HEK293 (cell line): ENCODE results near the gene ADAMTS8.

ENCODE experiments used
- CTCF ChIA-PET: fragments of 350-600 bp; formaldehyde crosslinking; extraction: SDS; loops from one replicate; lab custom pipeline; 2021; ENCODE audit warnings: antibody characterized with exemption; lab: Yijun Ruan, JAX
- POLR2A ChIA-PET: fragments of 300-600 bp; formaldehyde crosslinking; extraction: SDS; loops from one replicate; lab custom pipeline; 2020; ENCODE audit warnings: antibody characterized with exemption, inconsistent platforms; lab: Yijun Ruan, JAX
- H3K27ac ChIP-seq: fragments of 200-500 bp; sonication (Bioruptor generic); 2 replicates; pipeline ENCODE4 v1.5.1; 2014; ENCODE audit warnings: low read depth, low read length, control low read depth, inconsistent platforms; ENCODE audit errors: extremely low read depth
- H3K36me3 ChIP-seq, 2 experiments: fragments of 200-500 bp in 1 of 2; sonication (Bioruptor generic) in 1 of 2; 1 replicate in 1 of 2; 2 replicates in 1 of 2; pipeline ENCODE4 v1.5.1; 2014 to 2017; ENCODE audit warnings: inconsistent platforms in 2 of 2, low read length in 2 of 2; ENCODE audit not compliant: control insufficient read depth in 2 of 2, insufficient read depth in 1 of 2
- H3K4me1 ChIP-seq: fragments of 200-500 bp; sonication (Bioruptor generic); 2 replicates; pipeline ENCODE4 v1.5.1; 2014; ENCODE audit warnings: mild to moderate bottlenecking, low read length, inconsistent platforms; ENCODE audit not compliant: control insufficient read depth, insufficient read depth
- H3K4me3 ChIP-seq: 2 replicates; pipeline ENCODE4 v1.5.1; 2011; ENCODE audit warnings: low read depth, mild to moderate bottlenecking, control low read depth, low read length, moderate library complexity
- H3K9me3 ChIP-seq: fragments of 200-500 bp; sonication (Bioruptor generic); 2 replicates; pipeline ENCODE4 v1.5.1; 2014; ENCODE audit warnings: low read depth, low read length, inconsistent platforms; ENCODE audit not compliant: control insufficient read depth, insufficient read depth
- FEZF1 ChIP-seq: fragments of 450-650 bp; formaldehyde crosslinking; IDR thresholded peaks from 2 replicates; pipeline ENCODE4 v1.5.1; 2016; ENCODE audit warnings: missing biosample characterization, missing genetic modification characterization
- KLF1 ChIP-seq: fragments of 450-650 bp; formaldehyde crosslinking; IDR thresholded peaks from 2 replicates; pipeline ENCODE4 v1.5.1; 2016; ENCODE audit warnings: missing biosample characterization, missing genetic modification characterization
- MZF1 ChIP-seq: fragments of 450-650 bp; formaldehyde crosslinking; IDR thresholded peaks from 2 replicates; pipeline ENCODE4 v1.5.1; 2017; ENCODE audit warnings: missing biosample characterization, missing genetic modification characterization, borderline replicate concordance
- YY2 ChIP-seq: fragments of 450-650 bp; formaldehyde crosslinking; IDR thresholded peaks from 2 replicates; pipeline ENCODE4 v1.5.1; 2016; ENCODE audit warnings: missing biosample characterization, missing genetic modification characterization
- ZNF24 ChIP-seq: fragments of 450-650 bp; formaldehyde crosslinking; IDR thresholded peaks from 2 replicates; pipeline ENCODE4 v1.5.1; 2016; ENCODE audit warnings: missing biosample characterization, missing genetic modification characterization
- ZNF324 ChIP-seq: fragments of 450-650 bp; formaldehyde crosslinking; IDR thresholded peaks from 2 replicates; pipeline ENCODE4 v1.5.1; 2016; ENCODE audit warnings: missing biosample characterization, missing genetic modification characterization
- ZNF341 ChIP-seq: fragments of 450-650 bp; formaldehyde crosslinking; IDR thresholded peaks from 2 replicates; pipeline ENCODE4; 2016; ENCODE audit warnings: low read depth, missing biosample characterization, missing genetic modification characterization
- ZNF366 ChIP-seq: fragments of 450-650 bp; formaldehyde crosslinking; conservative IDR thresholded peaks from 2 replicates; pipeline ENCODE4 v1.5.1; 2016; ENCODE audit warnings: missing biosample characterization, missing genetic modification characterization
- ZNF510 ChIP-seq: fragments of 450-650 bp; formaldehyde crosslinking; IDR thresholded peaks from 2 replicates; pipeline ENCODE4 v1.5.1; 2018; ENCODE audit warnings: mild to moderate bottlenecking, missing genetic modification characterization, missing biosample characterization; ENCODE audit not compliant: insufficient replicate concordance
- ZNF558 ChIP-seq: fragments of 450-650 bp; formaldehyde crosslinking; IDR thresholded peaks from 2 replicates; pipeline ENCODE4 v1.5.1; 2016; ENCODE audit warnings: missing biosample characterization, missing genetic modification characterization
- ZNF560 ChIP-seq: fragments of 450-650 bp; formaldehyde crosslinking; IDR thresholded peaks from 2 replicates; pipeline ENCODE4 v1.5.1; 2017; ENCODE audit warnings: missing biosample characterization, missing genetic modification characterization, borderline replicate concordance
- ZNF561 ChIP-seq: fragments of 450-650 bp; IDR thresholded peaks from 2 replicates; pipeline ENCODE4 v1.5.1; 2018; ENCODE audit warnings: missing biosample characterization, missing genetic modification characterization, borderline replicate concordance
- ZNF626 ChIP-seq: fragments of 450-650 bp; sonication (Bioruptor Pico); formaldehyde crosslinking; IDR thresholded peaks from 2 replicates; pipeline ENCODE4 v1.5.1; 2018; ENCODE audit warnings: missing biosample characterization, missing genetic modification characterization, inconsistent platforms
- ZNF654 ChIP-seq: fragments of 450-650 bp; formaldehyde crosslinking; IDR thresholded peaks from 2 replicates; pipeline ENCODE4 v1.5.1; 2016; ENCODE audit warnings: low read depth, missing biosample characterization, missing genetic modification characterization
- ZNF747 ChIP-seq: fragments of 450-650 bp; formaldehyde crosslinking; IDR thresholded peaks from 2 replicates; pipeline ENCODE4 v1.5.1; 2016; ENCODE audit warnings: missing biosample characterization, missing genetic modification characterization
- TF ChIP-seq, protein P1 (sequence below): fragments of 450-650 bp; formaldehyde crosslinking; IDR thresholded peaks from 2 replicates; pipeline ENCODE4 v1.5.1; 2016; ENCODE audit warnings: missing biosample characterization, missing genetic modification characterization
- TF ChIP-seq, protein P2 (sequence below): fragments of 450-650 bp; formaldehyde crosslinking; IDR thresholded peaks from 2 replicates; pipeline ENCODE4 v1.5.1; 2017; ENCODE audit warnings: missing biosample characterization, missing genetic modification characterization
- TF ChIP-seq, protein P3 (sequence below): fragments of 450-650 bp; formaldehyde crosslinking; conservative IDR thresholded peaks from 2 replicates; pipeline ENCODE4 v1.5.1; 2016; ENCODE audit warnings: low read depth, missing biosample characterization, missing genetic modification characterization

ADAMTS8 gene

DNA sequence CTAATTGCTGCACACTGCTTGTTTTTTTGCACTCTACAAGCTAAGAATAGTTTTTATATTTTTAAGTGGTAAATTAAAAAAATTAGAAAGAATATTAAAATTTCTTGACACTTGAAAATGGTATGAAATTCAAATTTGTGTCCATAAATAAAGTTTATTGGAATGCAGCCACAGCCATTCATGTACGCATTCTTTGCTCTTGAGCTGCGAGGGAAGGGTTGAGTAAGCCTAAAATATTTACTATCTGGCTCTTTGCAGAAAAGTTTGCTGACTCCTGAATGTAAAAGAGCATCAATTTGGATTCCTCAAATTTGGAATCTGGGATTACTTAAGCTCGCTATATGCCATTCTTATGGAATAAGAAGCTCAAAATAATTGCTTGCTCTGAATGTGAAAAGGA is 3.4 kb upstream of the ADAMTS8 start:
- no peaks in the 10 kb centered on the region; the same call in 1 of the 2 replicates for H3K4me1 ChIP-seq
- H3K9me3 ChIP-seq = no peaks in the 10 kb centered on the region
- TF ChIP-seq ZNF510 (tag by site-specific recombination) (no peak), ZNF24 (tag by site-specific recombination) (no peak), ZNF341 (tag by site-specific recombination) (no peak), FEZF1 (tag by site-specific recombination) (no peak)
- H3K4me3 ChIP-seq = no peak overlapping the region
- CTCF ChIA-PET = interaction anchor here (0.5 to 11.6 kb wide), 33 partner anchors 10 to 814 kb away, joined by 3 to 408 read pairs (median 4); no protein-coding TSS in a partner anchor
- no peaks in the 10 kb centered on the region for H3K36me3 ChIP-seq
- POLR2A ChIA-PET = interaction anchor here (0.6 to 1.3 kb wide), 4 partner anchors 17 to 463 kb away, joined by 3 to 8 read pairs (median 3); partner anchors contain the start of gene ADAMTS15
- no peak overlapping the region for H3K27ac ChIP-seq

DNA sequence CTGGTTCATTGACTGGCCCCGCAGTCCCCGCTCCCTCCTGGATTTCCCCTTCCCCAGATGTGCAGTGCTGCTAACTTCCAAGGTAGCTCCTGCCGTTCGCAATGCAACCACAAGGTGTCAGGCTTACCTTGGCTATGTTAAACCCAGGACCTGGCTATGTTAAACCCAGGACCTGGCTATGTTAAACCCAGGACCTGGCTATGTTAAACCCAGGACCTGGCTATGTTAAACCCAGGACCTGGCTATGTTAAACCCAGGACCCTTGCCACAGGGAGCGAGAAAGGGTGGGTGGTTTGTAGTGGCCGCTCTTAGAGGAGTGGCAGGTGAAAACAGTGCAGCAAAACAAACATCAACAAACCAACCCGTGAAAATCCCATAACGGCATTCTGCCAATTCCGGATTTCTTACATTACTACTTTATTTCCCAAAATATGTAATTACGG is 2.9 kb upstream of the ADAMTS8 start:
- CTCF ChIA-PET = interaction anchor here (0.6 to 11.6 kb wide), 35 partner anchors 9 to 814 kb away, joined by 3 to 408 read pairs (median 6); no protein-coding TSS in a partner anchor

DNA sequence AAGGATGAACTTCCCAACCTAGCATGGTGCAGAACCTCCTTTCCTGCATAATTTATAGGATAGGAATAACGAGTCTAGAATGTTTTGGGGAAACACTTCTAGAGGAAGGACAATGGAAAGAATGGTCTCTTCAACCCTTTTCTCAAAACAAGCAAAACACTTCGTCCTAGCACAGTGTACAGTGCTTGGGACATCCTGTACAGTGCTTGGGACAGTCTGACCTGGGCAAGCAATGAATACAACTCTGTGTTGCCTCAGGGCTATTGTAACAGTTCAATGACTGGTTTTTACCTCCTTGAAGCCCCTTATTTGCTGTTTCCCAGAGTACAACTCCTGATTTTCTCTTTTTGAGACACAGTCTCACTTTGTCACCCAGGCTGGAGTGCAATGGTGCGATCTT is 1.6 kb upstream of the ADAMTS8 start:
- H3K4me3 ChIP-seq = no peak overlapping the region
- H3K36me3 ChIP-seq = no peaks in the 10 kb centered on the region
- TF ChIP-seq, protein P1, sequence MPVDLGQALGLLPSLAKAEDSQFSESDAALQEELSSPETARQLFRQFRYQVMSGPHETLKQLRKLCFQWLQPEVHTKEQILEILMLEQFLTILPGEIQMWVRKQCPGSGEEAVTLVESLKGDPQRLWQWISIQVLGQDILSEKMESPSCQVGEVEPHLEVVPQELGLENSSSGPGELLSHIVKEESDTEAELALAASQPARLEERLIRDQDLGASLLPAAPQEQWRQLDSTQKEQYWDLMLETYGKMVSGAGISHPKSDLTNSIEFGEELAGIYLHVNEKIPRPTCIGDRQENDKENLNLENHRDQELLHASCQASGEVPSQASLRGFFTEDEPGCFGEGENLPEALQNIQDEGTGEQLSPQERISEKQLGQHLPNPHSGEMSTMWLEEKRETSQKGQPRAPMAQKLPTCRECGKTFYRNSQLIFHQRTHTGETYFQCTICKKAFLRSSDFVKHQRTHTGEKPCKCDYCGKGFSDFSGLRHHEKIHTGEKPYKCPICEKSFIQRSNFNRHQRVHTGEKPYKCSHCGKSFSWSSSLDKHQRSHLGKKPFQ (tag by site-specific recombination) = no peak
- TF ChIP-seq MZF1 (tag by site-specific recombination) (no peak), ZNF626 (tag by site-specific recombination) (no peak), KLF1 (tag by site-specific recombination) (no peak), ZNF366 (tag by site-specific recombination) (no peak), ZNF560 (tag by site-specific recombination) (no peak), ZNF324 (tag by site-specific recombination) (no peak), ZNF561 (tag by site-specific recombination) (no peak), ZNF747 (no peak), ZNF558 (no peak)
- TF ChIP-seq, protein P2, sequence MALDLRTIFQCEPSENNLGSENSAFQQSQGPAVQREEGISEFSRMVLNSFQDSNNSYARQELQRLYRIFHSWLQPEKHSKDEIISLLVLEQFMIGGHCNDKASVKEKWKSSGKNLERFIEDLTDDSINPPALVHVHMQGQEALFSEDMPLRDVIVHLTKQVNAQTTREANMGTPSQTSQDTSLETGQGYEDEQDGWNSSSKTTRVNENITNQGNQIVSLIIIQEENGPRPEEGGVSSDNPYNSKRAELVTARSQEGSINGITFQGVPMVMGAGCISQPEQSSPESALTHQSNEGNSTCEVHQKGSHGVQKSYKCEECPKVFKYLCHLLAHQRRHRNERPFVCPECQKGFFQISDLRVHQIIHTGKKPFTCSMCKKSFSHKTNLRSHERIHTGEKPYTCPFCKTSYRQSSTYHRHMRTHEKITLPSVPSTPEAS (tag by site-specific recombination) = no peak
- TF ChIP-seq, protein P3, sequence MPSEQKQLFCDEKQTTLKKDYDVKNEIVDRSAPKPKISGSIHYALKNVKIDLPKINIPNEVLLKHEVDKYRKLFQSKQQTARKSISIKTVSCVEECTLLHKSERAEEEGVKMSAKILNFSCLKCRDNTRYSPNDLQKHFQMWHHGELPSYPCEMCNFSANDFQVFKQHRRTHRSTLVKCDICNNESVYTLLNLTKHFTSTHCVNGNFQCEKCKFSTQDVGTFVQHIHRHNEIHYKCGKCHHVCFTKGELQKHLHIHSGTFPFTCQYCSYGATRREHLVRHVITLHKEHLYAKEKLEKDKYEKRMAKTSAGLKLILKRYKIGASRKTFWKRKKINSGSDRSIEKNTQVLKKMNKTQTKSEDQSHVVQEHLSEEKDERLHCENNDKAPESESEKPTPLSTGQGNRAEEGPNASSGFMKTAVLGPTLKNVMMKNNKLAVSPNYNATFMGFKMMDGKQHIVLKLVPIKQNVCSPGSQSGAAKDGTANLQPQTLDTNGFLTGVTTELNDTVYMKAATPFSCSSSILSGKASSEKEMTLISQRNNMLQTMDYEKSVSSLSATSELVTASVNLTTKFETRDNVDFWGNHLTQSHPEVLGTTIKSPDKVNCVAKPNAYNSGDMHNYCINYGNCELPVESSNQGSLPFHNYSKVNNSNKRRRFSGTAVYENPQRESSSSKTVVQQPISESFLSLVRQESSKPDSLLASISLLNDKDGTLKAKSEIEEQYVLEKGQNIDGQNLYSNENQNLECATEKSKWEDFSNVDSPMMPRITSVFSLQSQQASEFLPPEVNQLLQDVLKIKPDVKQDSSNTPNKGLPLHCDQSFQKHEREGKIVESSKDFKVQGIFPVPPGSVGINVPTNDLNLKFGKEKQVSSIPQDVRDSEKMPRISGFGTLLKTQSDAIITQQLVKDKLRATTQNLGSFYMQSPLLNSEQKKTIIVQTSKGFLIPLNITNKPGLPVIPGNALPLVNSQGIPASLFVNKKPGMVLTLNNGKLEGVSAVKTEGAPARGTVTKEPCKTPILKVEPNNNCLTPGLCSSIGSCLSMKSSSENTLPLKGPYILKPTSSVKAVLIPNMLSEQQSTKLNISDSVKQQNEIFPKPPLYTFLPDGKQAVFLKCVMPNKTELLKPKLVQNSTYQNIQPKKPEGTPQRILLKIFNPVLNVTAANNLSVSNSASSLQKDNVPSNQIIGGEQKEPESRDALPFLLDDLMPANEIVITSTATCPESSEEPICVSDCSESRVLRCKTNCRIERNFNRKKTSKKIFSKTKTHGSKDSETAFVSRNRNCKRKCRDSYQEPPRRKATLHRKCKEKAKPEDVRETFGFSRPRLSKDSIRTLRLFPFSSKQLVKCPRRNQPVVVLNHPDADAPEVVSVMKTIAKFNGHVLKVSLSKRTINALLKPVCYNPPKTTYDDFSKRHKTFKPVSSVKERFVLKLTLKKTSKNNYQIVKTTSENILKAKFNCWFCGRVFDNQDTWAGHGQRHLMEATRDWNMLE (tag by site-specific recombination) = no peak
- H3K27ac ChIP-seq = no peak overlapping the region
- POLR2A ChIA-PET = no interaction called here
- no peaks in the 10 kb centered on the region for H3K9me3 ChIP-seq
- H3K4me1 ChIP-seq = no peaks in the 10 kb centered on the region; the same call in 1 of the 2 replicates
- CTCF ChIA-PET = interaction anchor here (0.6 to 11.6 kb wide), 10 partner anchors 12 to 474 kb away, joined by 3 to 408 read pairs (median 9); no protein-coding TSS in a partner anchor

More for the DNA sequence above, 2.9 kb upstream of the ADAMTS8 start:
- no peaks in the 10 kb centered on the region; the same call in 1 of the 2 replicates for H3K4me1 ChIP-seq
- H3K27ac ChIP-seq = no peak overlapping the region
- no peak overlapping the region for H3K4me3 ChIP-seq
- H3K9me3 ChIP-seq = no peaks in the 10 kb centered on the region
- H3K36me3 ChIP-seq = no peaks in the 10 kb centered on the region
- POLR2A ChIA-PET = interaction anchor here (0.6 to 1.3 kb wide), 5 partner anchors 17 to 465 kb away, joined by 3 to 8 read pairs (median 3); partner anchors contain the start of gene ADAMTS15
- TF ChIP-seq YY2 (tag by site-specific recombination) (no peak), ZNF654 (tag by site-specific recombination) (peak; percentile 66)
